ENCODE measurements around the gene CCDC187.

CCDC187 gene

DNA sequence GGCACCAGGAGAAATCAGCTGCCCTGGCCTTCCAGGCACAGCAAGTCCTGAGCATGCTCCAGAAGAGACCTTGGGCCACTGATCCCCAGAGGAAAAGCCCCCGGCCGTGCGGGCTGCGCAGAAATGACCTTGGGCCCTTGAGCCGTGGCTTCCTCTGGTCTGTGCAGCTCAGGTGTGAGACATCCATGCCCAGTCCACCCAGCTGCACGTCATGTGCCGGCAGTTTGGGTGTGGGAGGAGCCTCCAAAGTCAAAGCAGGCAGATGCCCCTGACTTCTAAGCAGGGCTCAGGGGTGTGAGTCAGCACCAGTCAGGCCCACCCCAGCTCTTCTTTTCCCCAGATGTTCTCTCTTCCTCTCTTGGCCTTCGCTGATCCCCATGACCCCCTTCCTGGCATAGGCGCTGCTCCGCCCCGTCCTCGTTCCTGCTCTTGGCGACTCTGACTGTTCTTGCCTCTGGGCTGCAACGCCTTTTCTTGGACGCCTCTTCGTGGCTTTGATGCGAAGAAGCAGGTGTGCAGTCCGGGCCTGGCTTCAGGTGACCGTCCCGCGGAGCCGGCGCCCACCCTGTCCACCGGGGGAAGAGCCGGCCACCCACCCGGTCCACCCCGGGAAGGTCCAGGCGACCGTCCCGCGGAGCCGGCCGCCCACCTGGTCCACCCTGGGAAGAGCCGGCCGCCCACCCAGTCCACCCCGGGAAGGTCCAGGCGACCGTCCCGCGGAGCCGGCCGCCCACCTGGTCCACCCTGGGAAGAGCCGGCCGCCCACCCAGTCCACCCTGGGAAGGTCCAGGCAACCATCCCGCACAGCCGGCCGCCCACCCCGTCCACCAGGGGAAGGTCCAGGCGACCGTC, 52.4 kb downstream of the CCDC187 start:
- DNase-seq: no peak

DNA sequence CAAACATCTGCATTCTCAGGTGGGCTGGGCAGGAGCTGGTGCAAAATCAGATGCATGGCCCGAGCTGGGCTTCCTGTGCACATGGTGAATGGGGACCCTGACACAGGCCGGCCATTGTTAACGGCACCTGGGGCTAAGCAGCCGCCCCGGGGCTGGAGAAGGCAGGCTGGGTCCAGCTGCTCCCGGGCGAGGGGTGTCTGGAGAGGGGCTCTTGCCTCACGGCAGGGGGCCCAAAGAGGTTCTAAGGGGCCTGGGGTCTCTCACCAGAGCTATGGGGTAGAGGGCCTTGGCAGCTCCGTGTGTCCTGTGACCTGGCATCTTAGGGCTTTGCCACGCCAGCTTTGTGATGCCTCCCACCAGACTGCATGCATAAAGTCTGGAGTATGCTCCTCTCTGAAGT, 53.2 kb downstream of the CCDC187 start:
- no peak for DNase-seq

DNA sequence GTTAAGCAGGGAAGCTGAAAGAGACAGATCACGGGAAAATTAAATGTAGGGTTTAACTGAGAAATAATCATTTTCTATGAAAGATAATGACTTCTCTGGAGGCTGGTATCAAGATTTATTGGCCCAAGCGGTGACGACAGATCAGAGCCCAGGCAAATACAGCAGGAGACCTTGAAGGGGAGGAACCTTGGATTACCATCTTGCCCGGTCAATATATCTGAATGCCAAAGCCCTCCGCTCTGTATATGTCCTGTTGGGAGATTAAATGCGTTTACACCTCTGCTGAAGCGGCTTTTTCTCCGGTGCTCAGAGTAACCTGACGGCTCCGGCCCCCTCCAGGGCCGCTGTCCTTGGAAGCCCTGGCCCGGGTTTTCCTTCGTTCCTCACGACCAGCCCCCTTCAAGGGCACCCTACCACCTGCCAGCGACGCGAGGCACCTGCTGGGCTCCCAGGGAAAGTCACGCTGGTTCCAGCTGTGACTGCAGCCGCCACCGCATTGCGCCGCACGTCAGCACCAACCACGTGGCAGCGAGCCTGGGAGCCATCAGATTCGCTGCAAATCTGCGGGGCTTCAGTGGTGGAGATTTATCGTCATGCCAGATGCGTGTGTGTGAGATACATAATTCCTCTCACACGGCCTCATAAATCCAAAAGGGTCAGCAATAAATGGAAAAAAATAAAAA, 53.9 kb downstream of the CCDC187 start:
- no peak for DNase-seq

DNA sequence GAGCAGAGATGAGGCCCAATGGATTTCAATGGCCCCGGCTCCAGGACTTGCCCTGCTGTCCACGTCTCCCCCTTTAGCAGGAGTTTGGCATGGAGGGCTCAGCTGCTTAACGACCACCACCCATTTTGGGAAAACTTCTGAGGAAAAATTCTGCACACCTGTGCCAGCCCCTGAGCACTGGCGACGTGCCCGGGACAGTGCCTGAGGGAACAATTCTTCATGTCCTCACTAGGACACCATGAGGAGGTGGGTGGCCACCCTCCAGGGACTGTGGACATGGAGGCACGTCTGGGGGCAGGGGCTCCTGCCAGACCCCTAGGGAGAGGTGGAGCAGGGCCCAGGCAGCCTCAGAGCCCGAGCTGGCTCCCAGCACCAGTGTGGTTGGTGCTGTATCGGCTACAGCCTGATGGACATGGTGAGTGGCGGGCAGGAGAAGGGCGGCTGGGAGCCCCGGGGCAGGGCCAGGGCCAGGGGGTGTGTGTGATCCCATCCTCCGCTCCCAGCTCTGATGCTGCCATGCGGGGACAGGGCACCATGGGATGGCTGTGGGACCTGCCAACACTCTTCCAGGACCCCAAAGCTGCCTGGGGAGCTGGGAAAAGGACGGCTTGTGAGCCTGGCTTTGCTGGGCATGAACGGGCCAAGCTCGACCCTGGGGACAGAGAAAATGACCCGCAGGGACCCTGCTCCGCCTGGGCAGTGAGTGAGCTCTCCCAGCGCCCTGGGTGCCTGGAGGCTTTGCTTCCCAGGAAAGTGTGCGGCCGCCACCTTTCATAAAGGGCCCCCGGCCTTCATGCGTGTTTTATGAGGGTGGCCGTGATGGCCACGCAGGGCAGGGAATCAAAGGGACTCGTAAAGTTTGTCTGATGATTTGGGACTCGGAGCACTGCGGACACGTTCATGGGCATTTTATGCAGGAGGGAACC, 54.7 kb downstream of the CCDC187 start:
- DNase-seq: no peak

DNA sequence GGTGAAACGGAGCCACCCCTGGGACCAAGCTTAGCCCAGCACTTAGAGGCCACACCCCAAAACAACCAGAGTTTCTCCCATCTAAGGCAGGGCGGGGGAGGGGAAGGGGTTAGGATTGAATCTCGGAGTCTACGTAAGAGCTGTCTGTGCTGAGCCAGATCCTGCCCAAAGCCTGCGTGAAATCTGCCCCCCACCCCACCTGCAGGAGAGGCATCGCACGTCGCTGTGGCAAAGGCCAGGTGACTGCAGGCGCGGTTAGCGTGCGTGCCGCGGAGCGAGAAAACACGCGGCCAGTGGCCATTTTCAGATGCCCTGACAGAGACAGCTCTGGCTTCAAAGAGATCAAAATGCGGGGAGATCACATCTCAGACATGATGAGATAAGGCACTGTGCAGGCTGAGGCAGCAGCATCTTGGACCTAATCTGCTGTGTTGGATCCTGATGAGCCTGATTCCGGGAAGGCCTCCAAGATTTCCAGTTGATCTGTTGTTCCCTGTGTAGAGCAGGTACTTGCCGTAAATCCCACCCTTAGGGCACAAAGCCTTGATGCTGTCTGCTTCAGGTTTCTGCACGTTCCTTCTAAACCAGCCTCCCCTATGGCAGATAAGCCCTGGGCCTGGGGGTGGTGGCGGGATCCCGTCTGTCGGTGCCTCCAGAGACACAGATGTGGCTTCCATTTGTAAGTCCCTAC, 55.8 kb downstream of the CCDC187 start:
- no peak for DNase-seq

DNA sequence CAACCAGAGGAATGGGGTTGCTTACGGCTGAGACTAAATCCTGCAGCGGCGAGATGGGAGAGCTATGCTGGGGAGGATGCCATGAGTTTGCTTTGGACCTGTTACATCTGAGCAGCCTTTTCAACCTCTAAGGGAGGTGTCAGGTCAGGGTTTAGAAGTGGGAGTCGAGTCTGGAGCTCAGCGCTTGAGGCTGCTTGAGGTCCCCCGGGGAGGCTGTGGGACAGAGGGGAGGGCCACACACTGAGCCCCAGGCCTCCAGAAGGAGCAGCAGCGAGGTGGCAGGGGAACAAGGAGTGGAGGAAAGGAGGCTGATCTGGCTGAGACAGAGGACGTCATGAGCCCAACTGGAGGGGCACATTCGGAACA, 56.4 kb downstream of the CCDC187 start:
- DNase-seq: no peak

DNA sequence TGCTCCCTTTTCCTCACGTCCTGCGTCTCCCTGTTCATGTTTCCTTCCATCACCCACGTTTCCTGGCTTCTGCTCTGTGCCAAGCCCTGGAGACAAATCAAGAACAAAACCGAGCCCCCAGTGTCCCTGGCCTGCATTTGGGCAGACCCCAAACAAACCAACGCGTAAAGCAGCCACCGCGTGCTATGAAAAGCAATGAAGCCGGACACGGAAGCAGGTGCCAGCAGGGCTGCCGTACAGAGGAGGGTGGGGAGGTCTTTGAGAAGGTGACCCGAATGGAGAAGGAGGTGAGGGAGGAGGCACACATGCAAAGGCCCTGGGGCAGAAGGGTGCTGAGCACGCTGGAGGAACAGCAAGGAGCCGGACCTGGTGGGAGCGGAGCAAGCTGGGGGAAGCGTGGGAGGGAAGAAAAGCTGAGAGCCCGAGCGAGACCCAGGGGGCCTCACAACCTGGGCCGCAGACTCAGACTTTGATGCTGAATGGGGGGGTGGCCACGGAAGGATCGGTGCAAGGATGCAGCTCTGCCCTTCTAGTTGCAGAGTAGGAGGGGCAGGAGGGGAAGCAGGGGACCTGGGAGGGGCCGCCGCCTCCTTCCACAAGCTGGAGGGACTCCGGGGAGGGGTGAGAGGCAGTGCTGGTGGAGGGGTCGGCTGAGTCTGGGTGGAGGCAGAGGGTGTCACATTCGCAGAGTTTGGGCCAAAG, 56.9 kb downstream of the CCDC187 start:
- DNase-seq: no peak

DNA sequence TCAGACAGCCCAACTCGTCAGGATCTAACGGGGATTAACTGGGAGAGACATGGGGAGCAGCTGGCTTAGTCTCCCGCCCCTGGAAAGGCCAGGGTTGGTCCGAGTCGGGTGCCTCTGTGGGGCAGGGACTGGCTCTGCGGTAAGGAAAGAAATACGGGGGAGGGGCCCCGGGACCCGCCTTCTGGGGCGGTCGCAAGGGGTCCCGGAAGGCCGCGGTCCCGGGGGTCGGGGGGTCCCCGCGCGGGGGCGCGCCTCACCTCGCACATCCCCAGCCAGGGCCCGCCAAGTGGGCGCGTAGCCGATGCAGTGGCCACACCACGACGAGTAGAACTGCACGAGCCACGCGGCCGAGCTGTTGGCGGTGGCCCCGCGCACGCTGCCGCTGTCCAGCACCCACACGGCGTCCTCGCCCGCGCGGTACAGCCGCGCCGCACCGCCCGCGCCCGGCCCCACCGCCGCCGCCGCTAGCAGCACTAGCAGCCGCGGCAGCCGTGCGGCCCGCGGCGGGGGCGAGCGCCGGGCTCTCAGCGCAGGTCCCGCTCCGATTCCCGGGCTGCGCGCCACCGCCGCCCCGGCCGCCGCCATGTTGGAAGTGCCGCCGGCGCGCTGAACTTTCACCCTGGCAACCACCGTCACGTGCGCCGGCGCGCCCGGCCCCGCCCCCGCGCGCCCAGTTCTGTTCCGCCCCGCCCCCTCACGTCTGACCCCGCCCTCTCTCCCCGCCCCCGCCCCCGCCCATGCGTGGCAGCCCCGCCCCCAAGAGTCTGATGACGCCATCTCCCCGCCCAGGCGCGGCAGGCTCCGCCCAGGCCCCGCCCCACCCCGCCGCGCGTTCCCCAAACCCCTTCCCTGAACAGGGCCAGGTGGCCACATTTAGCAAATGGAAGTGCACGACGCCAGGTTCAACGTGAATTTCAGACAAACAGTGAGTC, 58.4 kb downstream of the CCDC187 start, which contains the start of gene QSOX2:
TSS of gene QSOX2 (minus strand) at position 594 of the 932 bp plus-strand sequence. CDS start at position 585, 9 bp downstream.
- DNase-seq: peak; percentile 51

DNA sequence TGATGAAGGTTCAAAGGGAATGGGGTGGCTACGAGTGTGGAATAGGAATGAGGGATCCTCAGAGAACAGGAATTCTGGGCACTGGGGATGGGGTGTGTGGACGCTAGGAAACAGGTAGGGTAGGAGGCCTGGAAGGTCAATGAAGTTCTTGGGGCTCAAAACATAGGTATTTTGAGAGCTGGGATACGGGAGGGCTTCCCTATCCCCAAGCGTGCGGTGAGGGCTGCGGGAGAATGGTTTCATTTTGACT, 59.0 kb downstream of the CCDC187 start:
- no peak for DNase-seq

DNA sequence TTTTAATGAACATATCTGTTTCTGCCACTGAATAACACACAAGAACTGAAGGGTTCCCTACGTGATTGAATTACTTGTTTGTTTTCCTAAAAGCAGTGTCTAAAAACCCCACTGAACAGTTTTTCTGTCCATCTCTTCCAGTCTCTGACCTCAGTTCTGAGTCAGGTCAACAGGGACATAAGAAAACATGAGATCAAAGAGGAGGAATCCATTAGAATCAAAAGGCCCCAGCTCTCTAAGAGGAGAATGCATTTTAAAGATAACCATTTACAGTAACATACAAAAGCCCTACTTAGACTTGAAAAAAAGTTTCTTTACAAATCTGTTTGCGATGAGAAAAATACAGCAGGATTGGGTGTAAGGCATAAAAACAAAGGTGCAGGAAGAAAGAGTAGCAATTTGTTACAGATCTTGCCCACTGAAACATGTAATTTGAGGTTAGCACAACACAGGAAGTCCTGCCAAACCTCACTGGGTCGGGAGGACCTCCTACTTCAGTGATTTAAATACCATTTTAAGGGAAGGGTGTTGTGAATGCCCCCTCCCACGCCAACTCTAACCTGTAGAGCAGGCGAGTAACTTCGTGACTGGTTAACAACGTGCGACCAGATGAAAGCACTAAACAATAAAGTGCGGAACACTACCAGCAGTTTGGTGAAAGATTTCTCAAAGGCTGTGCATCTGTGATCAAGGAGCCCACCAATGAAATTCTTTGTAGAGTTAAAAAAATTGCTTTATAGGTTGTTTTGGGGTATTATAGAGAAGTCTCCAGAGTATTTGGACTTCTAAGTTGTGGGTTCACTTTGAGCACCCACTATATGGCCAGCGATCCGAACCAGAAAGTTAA, 59.5 kb downstream of the CCDC187 start:
- DNase-seq: no peak

DNA sequence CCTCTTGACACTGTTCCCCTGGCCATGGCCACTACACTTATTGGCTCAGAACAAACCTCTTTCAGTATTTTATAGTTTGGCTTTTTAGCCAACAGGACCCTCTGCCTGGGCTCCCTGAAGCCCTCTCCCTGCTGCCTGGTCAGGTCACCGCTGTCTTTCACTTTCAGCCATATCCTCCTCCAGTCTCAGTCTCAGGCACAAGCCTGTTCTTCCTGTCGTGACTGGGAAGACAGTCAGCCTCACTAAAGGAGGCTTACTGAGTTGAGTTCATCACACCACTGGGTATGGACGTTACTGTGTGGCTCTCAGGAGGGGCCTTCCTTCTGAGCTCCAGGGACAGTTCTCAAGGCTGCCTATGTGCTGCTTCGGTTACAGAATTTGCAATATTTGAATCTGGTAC, 60.3 kb downstream of the CCDC187 start:
- DNase-seq: no peak

DNA sequence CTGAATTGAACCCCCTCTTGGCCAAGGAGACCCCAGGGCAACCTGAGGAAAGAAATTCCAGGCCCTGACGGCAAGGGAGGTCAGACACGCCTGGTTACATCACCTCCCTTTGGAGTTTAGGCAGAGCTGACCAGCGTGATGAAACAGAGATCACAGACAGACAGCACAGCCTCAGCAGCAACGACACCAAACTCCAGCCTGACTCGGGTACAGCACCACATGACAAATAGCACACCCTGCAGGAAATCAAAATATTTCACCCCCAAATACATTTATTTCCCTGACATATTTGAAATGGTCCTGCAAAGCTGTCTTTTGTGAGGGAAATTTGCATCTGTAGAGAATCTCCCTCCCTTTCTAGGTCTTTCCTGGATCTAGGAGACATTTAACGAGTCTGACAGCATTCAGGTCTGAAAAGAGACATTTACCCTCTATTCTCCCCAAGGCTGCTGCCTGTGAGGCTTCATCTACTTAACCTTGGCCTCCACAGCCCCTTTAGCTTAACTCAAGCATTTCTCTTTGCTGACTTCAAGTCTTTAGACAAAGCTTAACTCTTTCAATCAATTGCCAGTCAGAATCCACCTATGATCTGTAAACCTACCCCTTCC, 60.9 kb downstream of the CCDC187 start:
- no peak for DNase-seq

DNA sequence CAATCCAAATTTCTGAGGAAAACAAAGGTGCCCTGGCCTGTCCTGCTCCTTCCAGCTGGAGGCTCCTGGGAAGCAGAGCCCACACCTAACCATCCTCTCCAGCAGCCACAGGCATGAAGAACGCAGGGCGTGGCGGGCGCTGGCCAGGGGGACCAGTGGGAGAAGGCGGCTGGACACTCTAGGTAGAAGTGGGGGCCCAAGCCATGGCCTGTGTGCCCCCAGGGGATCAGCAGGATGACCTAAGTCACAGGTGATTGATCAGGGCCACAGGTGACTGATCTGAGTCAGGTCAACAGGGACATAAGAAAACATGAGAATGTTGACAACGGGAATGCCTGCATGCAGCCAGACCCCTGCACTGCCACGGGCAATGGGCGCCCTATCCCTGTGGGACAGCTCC, 61.6 kb downstream of the CCDC187 start:
- DNase-seq: no peak

DNA sequence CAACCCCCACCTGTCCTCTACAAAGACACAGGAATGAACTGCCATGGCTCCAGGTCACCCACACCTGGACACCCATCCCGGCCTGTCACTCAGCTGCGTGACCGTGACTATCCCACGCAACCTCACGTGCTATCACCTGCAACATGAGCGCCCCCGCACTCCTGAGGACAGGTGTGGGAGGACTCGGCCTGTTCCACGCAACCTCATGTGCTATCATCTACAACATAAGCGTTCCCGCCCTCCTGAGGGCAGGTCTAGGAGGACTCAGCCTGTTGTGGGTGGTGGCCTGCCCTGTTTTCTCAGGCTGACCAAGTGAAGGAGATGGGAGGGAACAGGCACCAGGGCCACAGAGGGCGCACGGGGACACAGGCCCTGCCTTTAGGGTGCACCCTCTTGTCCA, 62.4 kb downstream of the CCDC187 start:
- DNase-seq: no peak

DNA sequence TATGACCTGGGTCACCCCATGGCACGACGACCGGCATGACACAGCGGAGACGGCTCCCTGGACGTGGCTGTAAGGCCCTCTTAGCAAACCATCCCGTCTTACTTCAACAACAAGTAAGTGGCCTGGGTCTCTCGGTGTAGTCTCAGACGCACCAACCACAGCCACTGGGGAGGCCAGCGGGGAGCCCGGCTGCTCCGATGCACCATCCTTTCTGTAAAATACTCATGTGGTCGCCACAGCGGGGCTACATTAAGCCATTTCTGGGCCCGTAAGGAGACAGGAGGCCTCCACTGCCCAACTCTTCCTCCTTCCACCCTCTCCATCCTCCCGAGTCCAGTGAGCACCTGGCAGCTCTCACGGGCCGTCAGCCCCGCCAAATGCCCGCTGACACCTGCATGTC, 63.0 kb downstream of the CCDC187 start:
- DNase-seq: no peak

DNA sequence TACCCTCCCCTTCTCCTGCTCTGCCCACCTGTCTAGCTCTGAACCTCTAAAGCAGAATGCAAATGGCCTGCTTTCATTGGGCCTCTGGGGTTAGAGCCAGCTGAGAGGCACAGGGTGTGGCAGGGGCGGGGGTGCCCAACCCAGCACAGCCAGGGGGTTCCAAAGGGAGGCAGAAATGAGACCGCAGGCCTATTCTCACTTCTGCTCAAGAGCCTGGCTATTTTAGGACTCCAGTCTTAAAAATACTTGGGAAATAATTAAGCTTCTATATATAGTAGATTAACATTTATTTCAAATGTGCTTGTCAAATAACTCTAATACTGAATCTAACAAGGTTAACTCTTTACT, 63.9 kb downstream of the CCDC187 start:
- no peak for DNase-seq

DNA sequence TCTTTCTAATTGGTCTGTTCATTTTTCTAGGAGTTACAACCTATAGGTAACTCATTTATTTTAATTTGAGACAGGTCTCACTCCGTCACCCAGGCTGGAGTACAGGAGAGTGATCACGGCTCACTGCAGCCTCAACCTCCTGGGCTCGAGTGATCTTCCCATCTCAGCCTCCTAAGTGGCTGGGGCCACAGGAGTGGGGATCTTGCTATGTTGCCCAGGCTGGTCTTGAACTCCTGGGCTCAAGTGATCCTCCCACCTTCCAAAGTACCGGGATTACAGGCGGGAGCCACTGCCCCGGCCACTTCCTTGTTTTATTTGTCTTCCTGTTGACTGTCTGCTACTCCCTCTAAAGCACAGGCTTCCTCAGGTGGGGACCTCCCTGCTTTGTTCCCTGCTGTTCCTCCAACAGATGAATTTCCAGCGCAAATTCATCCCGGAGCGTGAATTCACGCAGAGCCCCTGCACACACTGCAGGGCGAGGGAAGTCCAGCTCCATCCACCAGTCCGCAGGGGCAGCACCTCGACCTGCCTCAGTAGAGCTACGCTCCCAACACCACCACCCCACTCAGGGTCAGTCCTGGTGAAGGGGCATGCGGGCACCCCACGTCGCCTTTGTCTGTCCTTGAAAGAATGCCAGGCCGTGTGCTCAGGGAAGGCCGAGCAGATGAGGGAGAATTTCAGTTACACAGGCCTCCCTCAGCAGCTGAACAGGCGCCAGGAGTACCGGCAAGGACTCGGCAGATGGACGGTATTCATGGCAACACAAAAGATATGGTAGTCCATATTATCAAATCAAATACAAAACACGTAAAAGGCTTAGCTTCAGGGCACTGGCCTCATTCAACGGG, 64.5 kb downstream of the CCDC187 start:
- no peak for DNase-seq

DNA sequence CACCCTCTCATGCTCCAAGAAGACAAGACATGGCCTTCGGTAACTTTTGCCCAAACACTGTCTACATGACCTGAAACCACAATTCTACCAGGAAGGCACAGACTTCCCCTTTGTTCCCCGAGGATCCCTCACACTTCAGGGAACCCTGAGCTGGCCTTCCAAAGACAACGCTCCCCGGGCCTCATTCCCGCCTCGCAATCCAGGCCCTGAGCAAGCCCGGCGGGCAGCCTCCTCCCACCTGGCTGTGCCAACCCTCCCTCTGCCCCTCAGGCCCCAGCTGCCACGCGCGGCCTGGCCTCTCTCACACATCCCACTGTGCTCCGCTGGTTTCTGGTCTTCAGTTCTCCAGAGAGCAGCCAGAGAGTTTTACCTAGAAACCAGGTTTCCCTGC, 65.6 kb downstream of the CCDC187 start:
- DNase-seq: no peak

All from NCI-H1048 (cell line).